Fibroblast of lung (primary cell): ENCODE data around the gene TSHZ2. TPM values are rescaled to one million over a fixed set of nuclear protein-coding genes. Genes with fewer than 3 reads are reported as not detected.

Experiments
- DNase-seq, 2 donors: peaks; one replicate each; pipeline versions ENCODE4 v3.0.0 to v3.0.0-alpha.2; 2010; ENCODE audit warnings: low read depth in 2 of 2
- H2AFZ ChIP-seq: 2 replicates; pipeline ENCODE4 v1.5.1; 2012; ENCODE audit warnings: low read length, control low read depth, inconsistent platforms
- H3K27ac ChIP-seq: 2 replicates; pipeline ENCODE4 v1.5.1; 2011; ENCODE audit warnings: low read length, control low read depth; ENCODE audit not compliant: insufficient read depth
- H3K27me3 ChIP-seq: 2 replicates; pipeline ENCODE4 v1.5.1; 2011; ENCODE audit warnings: mild to moderate bottlenecking, low read length; ENCODE audit not compliant: control insufficient read depth, insufficient read depth
- H3K36me3 ChIP-seq: 2 replicates; pipeline ENCODE4 v1.5.1; 2011; ENCODE audit warnings: low read length; ENCODE audit not compliant: control insufficient read depth, insufficient read depth
- H3K4me1 ChIP-seq: 2 replicates; pipeline ENCODE4 v1.5.1; 2011; ENCODE audit warnings: low read length; ENCODE audit not compliant: control insufficient read depth, insufficient read depth; ENCODE audit errors: extremely low read depth
- H3K4me2 ChIP-seq: 2 replicates; pipeline ENCODE4 v1.5.1; 2011; ENCODE audit warnings: low read length, control low read depth; ENCODE audit not compliant: insufficient read depth; ENCODE audit errors: extremely low read depth
- H3K4me3 ChIP-seq, 4 experiments: fragments of 200-600 bp in 1 of 4; sonication (generic) in 1 of 4; replicated peaks in 1 of 4; 2 replicates each; pipeline ENCODE4 v1.5.1; 2011 to 2016; ENCODE audit warnings: low read length in 4 of 4, low read depth in 3 of 4, mild to moderate bottlenecking in 3 of 4, control low read depth in 2 of 4, inconsistent platforms in 1 of 4, mixed read lengths in 1 of 4; ENCODE audit not compliant: insufficient read depth in 1 of 4; ENCODE audit errors: control extremely low read depth in 1 of 4
- H3K79me2 ChIP-seq: 2 replicates; pipeline ENCODE4 v1.5.1; 2012; ENCODE audit warnings: mild to moderate bottlenecking, low read length, inconsistent platforms; ENCODE audit not compliant: control insufficient read depth, insufficient read depth
- H3K9ac ChIP-seq: 2 replicates; pipeline ENCODE4 v1.5.1; 2011; ENCODE audit warnings: mild to moderate bottlenecking, low read length, control low read depth; ENCODE audit not compliant: insufficient read depth
- H3K9me3 ChIP-seq: 2 replicates; pipeline ENCODE4 v1.5.1; 2012; ENCODE audit warnings: low read depth, low read length; ENCODE audit not compliant: control insufficient read depth, insufficient read depth
- H4K20me1 ChIP-seq: 2 replicates; pipeline ENCODE4 v1.5.1; 2011; ENCODE audit warnings: low read length; ENCODE audit not compliant: control insufficient read depth, insufficient read depth; ENCODE audit errors: extremely low read depth
- EZH2 ChIP-seq: IDR thresholded peaks from 2 replicates; pipeline ENCODE4 v1.5.1; 2012; ENCODE audit warnings: low read length, control low read depth, mild to moderate bottlenecking; ENCODE audit errors: missing control alignments
- polyA plus RNA-seq, 2 donors: library from polyadenylated mRNA; depleted of rRNA in 1 of 2; stranded (reverse) in 1 of 2; unstranded in 1 of 2; fragments of >200 nt; gene quantifications; 2 replicates each; pipeline ENCODE4 v1.2.1, GENCODE V29; 2011 to 2012; ENCODE audit warnings: missing spikeins in 1 of 2
- total RNA-seq: library from RNA; depleted of rRNA; stranded (reverse); fragments of >200 nt; gene quantifications from 2 replicates; pipeline ENCODE4 v1.2.1, GENCODE V29; 2014
- TF ChIP-seq, protein P1 (sequence below), 2 donors: IDR thresholded peaks in 1 of 2; conservative IDR thresholded peaks in 1 of 2; 1 replicate in 1 of 2; 2 replicates in 1 of 2; pipeline ENCODE4 v1.5.1; 2011 to 2012; ENCODE audit warnings: low read length in 2 of 2, control low read depth in 1 of 2, inconsistent platforms in 1 of 2, low read depth in 1 of 2, mild to moderate bottlenecking in 1 of 2

TSHZ2 gene
- total and polyA plus RNA-seq, 2 donors (not counting 1 experiment from before 2014, with no cell fraction given): 0.15 to 2.6 TPM

DNA sequence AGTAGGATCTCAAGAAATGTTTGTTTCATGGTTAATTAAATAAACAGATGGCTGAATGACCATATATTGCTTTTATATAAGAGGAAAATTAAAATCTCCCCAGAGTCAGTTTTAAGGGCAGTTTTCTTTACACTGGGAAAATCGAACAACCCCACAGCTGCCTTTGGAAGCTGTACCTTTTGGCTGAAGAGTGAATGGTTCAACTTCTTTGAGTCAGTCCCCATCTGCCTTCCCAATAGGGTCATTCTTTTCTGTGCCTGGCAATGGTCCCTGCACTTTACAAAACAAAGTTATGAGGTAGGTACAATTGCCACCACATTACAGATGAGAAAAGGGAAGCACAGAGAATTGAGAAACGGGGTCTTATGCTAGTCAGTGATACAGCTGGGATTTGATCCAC, 39.5 kb downstream of the TSHZ2 start:
- TF ChIP-seq, protein P1, sequence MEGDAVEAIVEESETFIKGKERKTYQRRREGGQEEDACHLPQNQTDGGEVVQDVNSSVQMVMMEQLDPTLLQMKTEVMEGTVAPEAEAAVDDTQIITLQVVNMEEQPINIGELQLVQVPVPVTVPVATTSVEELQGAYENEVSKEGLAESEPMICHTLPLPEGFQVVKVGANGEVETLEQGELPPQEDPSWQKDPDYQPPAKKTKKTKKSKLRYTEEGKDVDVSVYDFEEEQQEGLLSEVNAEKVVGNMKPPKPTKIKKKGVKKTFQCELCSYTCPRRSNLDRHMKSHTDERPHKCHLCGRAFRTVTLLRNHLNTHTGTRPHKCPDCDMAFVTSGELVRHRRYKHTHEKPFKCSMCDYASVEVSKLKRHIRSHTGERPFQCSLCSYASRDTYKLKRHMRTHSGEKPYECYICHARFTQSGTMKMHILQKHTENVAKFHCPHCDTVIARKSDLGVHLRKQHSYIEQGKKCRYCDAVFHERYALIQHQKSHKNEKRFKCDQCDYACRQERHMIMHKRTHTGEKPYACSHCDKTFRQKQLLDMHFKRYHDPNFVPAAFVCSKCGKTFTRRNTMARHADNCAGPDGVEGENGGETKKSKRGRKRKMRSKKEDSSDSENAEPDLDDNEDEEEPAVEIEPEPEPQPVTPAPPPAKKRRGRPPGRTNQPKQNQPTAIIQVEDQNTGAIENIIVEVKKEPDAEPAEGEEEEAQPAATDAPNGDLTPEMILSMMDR (conservative IDR thresholded peaks at IDR 0.05 in 1 of 2, IDR thresholded peaks at IDR 0.05 in 1 of 2; ENCODE audit: low read depth in 1 of 2, low read length in 2 of 2): no peak
- TF ChIP-seq EZH2: no peak
- DNase-seq: no peak
- no peak overlapping the region for H3K27ac ChIP-seq
- H3K4me1 ChIP-seq: no peaks in the 10 kb centered on the region
- no peaks in the 10 kb centered on the region for H3K36me3 ChIP-seq
- no peak overlapping the region for H3K4me2 ChIP-seq
- no peaks in the 10 kb centered on the region for H3K79me2 ChIP-seq
- no peaks in the 10 kb centered on the region for H3K27me3 ChIP-seq
- no peaks in the 10 kb centered on the region for H4K20me1 ChIP-seq
- H3K9me3 ChIP-seq: no peaks in the 10 kb centered on the region
- H3K4me3 ChIP-seq: no peak overlapping the region
- H3K9ac ChIP-seq: no peak overlapping the region
- no peak overlapping the region for H2AFZ ChIP-seq

DNA sequence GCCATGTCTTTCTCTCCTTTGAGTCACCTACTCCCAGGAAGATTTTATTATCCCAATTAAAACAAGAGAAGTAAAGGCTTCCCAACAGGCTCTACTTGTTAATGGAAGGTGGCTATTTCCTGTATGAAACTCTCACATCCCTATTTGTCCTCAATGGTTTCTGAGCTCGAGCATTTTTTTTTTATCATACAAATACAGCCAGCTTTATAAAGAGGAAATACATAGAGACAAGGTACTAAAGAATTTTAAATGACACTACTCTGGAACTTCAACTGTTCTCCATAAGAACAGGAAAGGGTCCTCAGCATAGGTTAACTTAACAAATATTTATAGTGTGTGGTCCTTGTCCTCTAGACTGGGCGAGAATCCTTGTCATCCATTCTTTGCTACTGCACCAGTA, 41.0 kb downstream of the TSHZ2 start:
- Histone ChIP-seq H3K79me2 (no peaks in the 10 kb centered on the region), H3K4me1 (no peaks in the 10 kb centered on the region), H3K27ac (no peak overlapping the region), H3K9ac (no peak overlapping the region), H4K20me1 (no peaks in the 10 kb centered on the region), H2AFZ (no peak overlapping the region), H3K4me2 (no peak overlapping the region), H3K9me3 (no peaks in the 10 kb centered on the region), H3K4me3 (no peak overlapping the region), H3K36me3 (no peaks in the 10 kb centered on the region), H3K27me3 (no peaks in the 10 kb centered on the region)
- TF ChIP-seq, protein P1 (conservative IDR thresholded peaks at IDR 0.05 in 1 of 2, IDR thresholded peaks at IDR 0.05 in 1 of 2; ENCODE audit: low read depth in 1 of 2, low read length in 2 of 2): no peak
- no peak for TF ChIP-seq EZH2
- no peak for DNase-seq

DNA sequence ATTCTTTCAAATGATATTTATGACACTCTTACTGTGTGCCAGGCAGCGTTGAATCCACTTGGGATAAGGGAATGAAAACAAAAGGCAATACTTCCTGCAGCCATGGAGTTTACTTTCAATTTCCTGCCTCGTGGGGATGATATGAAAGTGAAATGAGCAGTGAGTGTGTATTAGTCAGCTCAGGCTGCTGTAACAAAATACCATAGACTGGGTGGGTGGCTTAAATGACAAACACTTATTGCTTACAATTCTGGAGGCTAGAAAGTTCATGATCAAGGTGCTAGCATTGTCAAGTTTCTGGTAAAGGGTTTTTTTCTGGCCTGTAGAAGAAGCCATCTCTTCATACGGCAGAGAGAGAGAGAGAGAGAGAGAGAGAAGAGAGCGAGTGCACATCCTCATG, 41.7 kb downstream of the TSHZ2 start:
- Histone ChIP-seq H3K27ac (no peak overlapping the region), H3K27me3 (no peaks in the 10 kb centered on the region), H3K4me2 (no peak overlapping the region), H3K4me1 (no peaks in the 10 kb centered on the region), H4K20me1 (no peaks in the 10 kb centered on the region), H3K9me3 (no peaks in the 10 kb centered on the region), H3K36me3 (no peaks in the 10 kb centered on the region), H3K4me3 (no peak overlapping the region), H3K9ac (no peak overlapping the region), H3K79me2 (no peaks in the 10 kb centered on the region), H2AFZ (no peak overlapping the region)
- TF ChIP-seq EZH2: no peak
- TF ChIP-seq, protein P1 (conservative IDR thresholded peaks at IDR 0.05 in 1 of 2, IDR thresholded peaks at IDR 0.05 in 1 of 2; ENCODE audit: low read depth in 1 of 2, low read length in 2 of 2): no peak
- no peak for DNase-seq
